GM12878 (cell line): ENCODE data around the gene KMO. TPM values are rescaled to one million over a fixed set of nuclear protein-coding genes. Genes with fewer than 3 reads are reported as not detected.
A peak's percentile ranks its signal among the peaks of the same experiment; 100 is the strongest.

Experiments
- ATAC-seq: fragments of 200-7000 bp; cut with Tn5 transposase; 3 replicates; pipeline ENCODE4 v1.9.1; 2020; ENCODE audit warnings: mild to moderate bottlenecking, moderate library complexity
- BruUV-seq: library from RNA; stranded (reverse); fragments of 400-500 nt; replicated peaks from 2 replicates; lab custom pipeline; 2021; lab: Mats Ljungman, UMichigan
- CTCF ChIA-PET: fragments of 300-600 bp; sonication (Branson Sonifier 250); formaldehyde crosslinking; extraction: SDS; loops from one replicate; lab custom pipeline; 2021; ENCODE audit warnings: inconsistent platforms; lab: Yijun Ruan, JAX
- POLR2A ChIA-PET: fragments of 350-600 bp; formaldehyde crosslinking; extraction: SDS; loops from one replicate; lab custom pipeline; 2021; ENCODE audit warnings: inconsistent platforms; lab: Charles Lee
- RAD21 ChIA-PET: fragments of 300-600 bp; sonication (Branson Sonifier 250); formaldehyde crosslinking; loops from one replicate; lab custom pipeline; 2023; ENCODE audit warnings: antibody characterized with exemption; ENCODE audit not compliant: unreplicated experiment; lab: Charles Lee
- SMC1A ChIA-PET: fragments of 300-600 bp; sonication (Branson Sonifier 250); formaldehyde crosslinking; loops from one replicate; lab custom pipeline; 2023; ENCODE audit not compliant: unreplicated experiment, uncharacterized antibody; lab: Charles Lee
- DNase-seq: peaks from one replicate; pipeline ENCODE4 v3.0.0-alpha.2; 2011; ENCODE audit warnings: low read depth, low spot score
- FAIRE-seq: peaks from 3 replicates; lab custom pipeline; 2011; peaks lifted over from hg19 to GRCh38; lab: Jason Lieb, UNC
- H2AFZ ChIP-seq: 2 replicates; pipeline ENCODE4 v1.6.0; 2011; ENCODE audit warnings: low read depth, low read length, control low read depth; ENCODE audit not compliant: control insufficient read depth
- H3K27ac ChIP-seq: 2 replicates; pipeline ENCODE4 v1.5.1; 2011; ENCODE audit warnings: control low read depth; ENCODE audit not compliant: control insufficient read depth, insufficient read depth
- H3K27me3 ChIP-seq, 2 experiments: replicated peaks in 1 of 2; 2 replicates each; pipeline versions ENCODE4 v1.6.0 to v1.6.1; 2011; ENCODE audit warnings: low read length in 1 of 2; ENCODE audit not compliant: control insufficient read depth in 2 of 2, insufficient read depth in 2 of 2
- H3K36me3 ChIP-seq, 2 experiments: 2 replicates each; pipeline ENCODE4 v1.5.1; 2011; ENCODE audit warnings: low read length in 1 of 2; ENCODE audit not compliant: control insufficient read depth in 2 of 2, insufficient read depth in 2 of 2
- H3K4me1 ChIP-seq: 2 replicates; pipeline ENCODE4 v1.6.1; 2011; ENCODE audit warnings: mild to moderate bottlenecking, low read length, moderate library complexity, mixed read lengths; ENCODE audit not compliant: control insufficient read depth, insufficient read depth
- H3K4me2 ChIP-seq: 2 replicates; pipeline ENCODE4 v1.6.0; 2011; ENCODE audit warnings: control low read depth; ENCODE audit not compliant: control insufficient read depth, insufficient read depth
- H3K4me3 ChIP-seq: fragments of 200-600 bp; sonication (generic); 2 replicates; pipeline ENCODE4 v1.5.1; 2016
- H3K79me2 ChIP-seq: 2 replicates; pipeline ENCODE4 v1.6.0; 2011; ENCODE audit warnings: low read length; ENCODE audit not compliant: control insufficient read depth, insufficient read depth
- H3K9ac ChIP-seq: 2 replicates; pipeline ENCODE4 v1.8.0; 2011; ENCODE audit warnings: low read length, control low read depth, mixed read lengths; ENCODE audit not compliant: control insufficient read depth, insufficient read depth
- H3K9me3 ChIP-seq: replicated peaks from 3 replicates; pipeline ENCODE4 v1.5.1; 2011; ENCODE audit warnings: mild to moderate bottlenecking, low read length; ENCODE audit not compliant: control insufficient read depth, insufficient read depth
- H4K20me1 ChIP-seq: 2 replicates; pipeline ENCODE4 v1.6.0; 2011; ENCODE audit not compliant: control insufficient read depth, insufficient read depth
- BRCA1 ChIP-seq: IDR thresholded peaks from 2 replicates; pipeline ENCODE4 v1.6.1; 2011; ENCODE audit warnings: low read depth, low read length, improper control_type of control experiment
- MEF2A ChIP-seq: IDR thresholded peaks from 2 replicates; pipeline ENCODE4 v1.6.1; 2011; ENCODE audit warnings: low read depth, mild to moderate bottlenecking, low read length, moderate library complexity; ENCODE audit not compliant: insufficient read depth
- NRF1 ChIP-seq: conservative IDR thresholded peaks from 2 replicates; pipeline ENCODE4 v1.6.1; 2011; ENCODE audit warnings: mild to moderate bottlenecking, low read depth, low read length, improper control_type of control experiment
- PML ChIP-seq: IDR thresholded peaks from 2 replicates; pipeline ENCODE4 v1.6.1; 2012; ENCODE audit warnings: low read length, inconsistent platforms
- SREBF1 ChIP-seq: IDR thresholded peaks from 2 replicates; pipeline ENCODE4 v1.6.1; 2012; ENCODE audit warnings: mild to moderate bottlenecking, low read length
- ZBED1 ChIP-seq: IDR thresholded peaks from 2 replicates; pipeline ENCODE4 v1.6.1; 2016; ENCODE audit warnings: borderline replicate concordance
- ZNF207 ChIP-seq: fragments of 450-650 bp; IDR thresholded peaks from 2 replicates; pipeline ENCODE4 v1.6.1; 2014; ENCODE audit warnings: antibody characterized with exemption, mild to moderate bottlenecking, borderline replicate concordance
- ZNF622 ChIP-seq: fragments of 450-650 bp; IDR thresholded peaks from 2 replicates; pipeline ENCODE4 v1.6.1; 2017; ENCODE audit warnings: mild to moderate bottlenecking, inconsistent platforms
- ZSCAN29 ChIP-seq: fragments of 450-650 bp; IDR thresholded peaks from 2 replicates; pipeline ENCODE4 v1.6.1; 2017; ENCODE audit warnings: mild to moderate bottlenecking, moderate library complexity
- WGBS: methylation state at CpG from one replicate; pipeline ENCODE4 v1.1.6; 2016; ENCODE audit warnings: low lambda C conversion rate; ENCODE audit not compliant: insufficient replicate concordance, insufficient coverage; ENCODE audit errors: missing lambda C conversion rate; 5-methylcytosine and 5-hydroxymethylcytosine counted together
- in situ Hi-C: fragments of 300-500 bp; cut with MboI; formaldehyde crosslinking; loops from 9 replicates; pipeline ENCODE4 v1.14.3; 2018; ENCODE audit warnings: mixed read lengths
- intact Hi-C: fragments of 100-400 bp; cut with micrococcal nuclease; formaldehyde crosslinking; loops from one replicate; pipeline ENCODE4 v1.14.2; 2022; ENCODE audit not compliant: unreplicated experiment
- polyA plus RNA-seq, 11 experiments: library from polyadenylated mRNA; depleted of rRNA in 4 of 11; unstranded in 6 of 11; stranded (reverse) in 5 of 11; fragments of >200 nt; fragmentation: Nextera tagmentation in 4 of 11; fragmentation: Illumina TruSeq in 1 of 11; extraction: Ambion mirVana in 4 of 11; extraction: Trizol in 1 of 11; gene quantifications; 1 replicate in 1 of 11; 2 replicates in 10 of 11; pipeline versions ENCODE4 v1.2.1 to v1.2.3, GENCODE V29; 2011 to 2016; ENCODE audit warnings: inconsistent platforms in 2 of 11, missing spikeins in 2 of 11, low read depth in 1 of 11
- total RNA-seq, 4 experiments: library from RNA; depleted of rRNA in 3 of 4; stranded (reverse); fragments of >200 nt in 3 of 4; fragmentation: Illumina TruSeq in 1 of 4; extraction: Trizol in 1 of 4; gene quantifications; 2 replicates each; pipeline versions ENCODE4 v1.2.1 to v1.2.3, GENCODE V29; 2013 to 2021
- TF ChIP-seq, protein P1 (sequence below), 3 experiments: IDR thresholded peaks in 2 of 3; conservative IDR thresholded peaks in 1 of 3; 2 replicates each; pipeline ENCODE4 v1.5.1; 2011; ENCODE audit warnings: low read depth in 3 of 3, low read length in 3 of 3, mild to moderate bottlenecking in 3 of 3, control low read depth in 2 of 3, moderate library complexity in 2 of 3, inconsistent platforms in 1 of 3, mixed read lengths in 1 of 3; ENCODE audit not compliant: control insufficient read depth in 2 of 3, insufficient read depth in 1 of 3; ENCODE audit errors: extremely low read depth in 1 of 3
- TF ChIP-seq, protein P2 (sequence below): IDR thresholded peaks from 2 replicates; pipeline ENCODE4 v1.6.1; 2011; ENCODE audit warnings: borderline replicate concordance, low read depth, mild to moderate bottlenecking, moderate library complexity, low read length; ENCODE audit not compliant: insufficient read depth, poor library complexity, severe bottlenecking
- TF ChIP-seq, protein P3 (sequence below): fragments of 450-650 bp; IDR thresholded peaks from 2 replicates; pipeline ENCODE4 v1.6.1; 2017; ENCODE audit warnings: mild to moderate bottlenecking, low read depth, inconsistent platforms; ENCODE audit not compliant: poor library complexity, severe bottlenecking
- TF ChIP-seq, protein P4 (sequence below): fragments of 450-650 bp; IDR thresholded peaks from 2 replicates; pipeline ENCODE4 v1.6.1; 2016; ENCODE audit warnings: mild to moderate bottlenecking
- TF ChIP-seq, protein P5 (sequence below): IDR thresholded peaks from 2 replicates; pipeline ENCODE4 v1.6.1; 2011; ENCODE audit warnings: low read depth, low read length, improper control_type of control experiment, borderline replicate concordance

The KMO gene
- total and polyA plus RNA-seq, 10 of the 15 experiments (the other 5 are each of a cell fraction or from before 2014, with no cell fraction given), result 0.68 to 5.9 (median 1.5) TPM

DNA sequence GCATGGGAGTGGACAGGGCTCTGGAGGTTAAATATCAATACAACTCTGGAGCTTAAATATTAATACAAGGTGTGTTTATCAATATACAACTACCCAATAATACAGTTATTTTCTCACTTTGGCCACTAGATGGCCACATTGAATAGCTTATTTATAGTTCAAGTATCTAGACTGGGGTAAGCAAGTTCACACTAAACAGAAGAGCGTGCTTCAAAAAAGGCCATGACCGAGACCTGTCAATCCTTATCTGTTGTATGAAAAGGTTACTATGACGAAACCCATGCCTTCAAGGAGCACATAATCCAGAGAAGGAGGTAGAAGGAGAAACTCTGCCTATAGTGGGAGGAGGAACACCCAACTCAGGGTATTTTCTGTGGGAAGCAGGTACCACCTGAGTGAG, 78.9 kb downstream of the KMO start:
- H3K9ac ChIP-seq, result no peak overlapping the region
- 1% methylated on average over 3 of the region's 3 CpGs for WGBS
- peaks cover 5% of the 10 kb centered on the region; the same call in 1 of the 2 replicates for H3K4me1 ChIP-seq
- no peaks in the 10 kb centered on the region for H4K20me1 ChIP-seq
- H3K27me3 ChIP-seq, result no peaks in the 10 kb centered on the region
- no peak overlapping the region for H3K27ac ChIP-seq
- in situ Hi-C loops (loop anchor here (5.0 to 10.0 kb wide), 2 partner anchors 231 to 384 kb away; partner anchors contain the start of gene MAP1LC3C), intact Hi-C loops (loop anchor here (2.0 to 10.0 kb wide), 6 partner anchors 79 to 876 kb away; partner anchors contain the start of genes KMO and MAP1LC3C)
- POLR2A ChIA-PET, result interaction anchor here (0.6 kb wide), 1 partner anchor 220 kb away, joined by 3 read pairs; no protein-coding TSS in a partner anchor
- no peaks in the 10 kb centered on the region for H3K79me2 ChIP-seq
- peak overlapping the region; percentile 81 for H2AFZ ChIP-seq
- RAD21 ChIA-PET, result interaction anchor here (0.7 to 2.5 kb wide), 17 partner anchors 10 to 406 kb away, joined by 3 to 23 read pairs (median 4); partner anchors contain the start of gene KMO
- peak; percentile 96 for ATAC-seq
- H3K4me3 ChIP-seq, result no peak overlapping the region
- H3K36me3 ChIP-seq, result no peaks in the 10 kb centered on the region
- DNase-seq, result no peak
- FAIRE-seq, result peak; percentile 47
- SMC1A ChIA-PET, result interaction anchor here (0.6 to 2.9 kb wide), 27 partner anchors 8 to 405 kb away, joined by 3 to 28 read pairs (median 4); partner anchors contain the start of genes KMO and MAP1LC3C
- H3K4me2 ChIP-seq, result no peak overlapping the region
- CTCF ChIA-PET, result interaction anchor here (0.6 to 4.8 kb wide), 58 partner anchors 8 to 1626 kb away, joined by 3 to 59 read pairs (median 4); partner anchors contain the start of genes MAP1LC3C and WDR64
- H3K9me3 ChIP-seq, result no peaks in the 10 kb centered on the region
- BruUV-seq, result no TSS peak
- TF ChIP-seq, protein P1, sequence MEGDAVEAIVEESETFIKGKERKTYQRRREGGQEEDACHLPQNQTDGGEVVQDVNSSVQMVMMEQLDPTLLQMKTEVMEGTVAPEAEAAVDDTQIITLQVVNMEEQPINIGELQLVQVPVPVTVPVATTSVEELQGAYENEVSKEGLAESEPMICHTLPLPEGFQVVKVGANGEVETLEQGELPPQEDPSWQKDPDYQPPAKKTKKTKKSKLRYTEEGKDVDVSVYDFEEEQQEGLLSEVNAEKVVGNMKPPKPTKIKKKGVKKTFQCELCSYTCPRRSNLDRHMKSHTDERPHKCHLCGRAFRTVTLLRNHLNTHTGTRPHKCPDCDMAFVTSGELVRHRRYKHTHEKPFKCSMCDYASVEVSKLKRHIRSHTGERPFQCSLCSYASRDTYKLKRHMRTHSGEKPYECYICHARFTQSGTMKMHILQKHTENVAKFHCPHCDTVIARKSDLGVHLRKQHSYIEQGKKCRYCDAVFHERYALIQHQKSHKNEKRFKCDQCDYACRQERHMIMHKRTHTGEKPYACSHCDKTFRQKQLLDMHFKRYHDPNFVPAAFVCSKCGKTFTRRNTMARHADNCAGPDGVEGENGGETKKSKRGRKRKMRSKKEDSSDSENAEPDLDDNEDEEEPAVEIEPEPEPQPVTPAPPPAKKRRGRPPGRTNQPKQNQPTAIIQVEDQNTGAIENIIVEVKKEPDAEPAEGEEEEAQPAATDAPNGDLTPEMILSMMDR (IDR thresholded peaks at IDR 0.05 in 2 of 3, conservative IDR thresholded peaks at IDR 0.05 in 1 of 3; ENCODE audit: control insufficient read depth in 2 of 3, extremely low read depth in 1 of 3, insufficient read depth in 1 of 3, low read depth in 3 of 3, low read length in 3 of 3), result peak; percentile 59 to 67 (median 62); a peak in 5 of 6 replicates
- TF ChIP-seq, protein P2, sequence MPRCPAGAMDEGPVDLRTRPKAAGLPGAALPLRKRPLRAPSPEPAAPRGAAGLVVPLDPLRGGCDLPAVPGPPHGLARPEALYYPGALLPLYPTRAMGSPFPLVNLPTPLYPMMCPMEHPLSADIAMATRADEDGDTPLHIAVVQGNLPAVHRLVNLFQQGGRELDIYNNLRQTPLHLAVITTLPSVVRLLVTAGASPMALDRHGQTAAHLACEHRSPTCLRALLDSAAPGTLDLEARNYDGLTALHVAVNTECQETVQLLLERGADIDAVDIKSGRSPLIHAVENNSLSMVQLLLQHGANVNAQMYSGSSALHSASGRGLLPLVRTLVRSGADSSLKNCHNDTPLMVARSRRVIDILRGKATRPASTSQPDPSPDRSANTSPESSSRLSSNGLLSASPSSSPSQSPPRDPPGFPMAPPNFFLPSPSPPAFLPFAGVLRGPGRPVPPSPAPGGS, result no peak
- TF ChIP-seq ZBED1 (no peak), MEF2A (peak; percentile 35; the same call in 1 of the 2 replicates), ZNF207 (no peak), SREBF1 (no peak), ZSCAN29 (no peak), PML (no peak), NRF1 (no peak), BRCA1 (no peak), ZNF622 (no peak)
- TF ChIP-seq, protein P3, sequence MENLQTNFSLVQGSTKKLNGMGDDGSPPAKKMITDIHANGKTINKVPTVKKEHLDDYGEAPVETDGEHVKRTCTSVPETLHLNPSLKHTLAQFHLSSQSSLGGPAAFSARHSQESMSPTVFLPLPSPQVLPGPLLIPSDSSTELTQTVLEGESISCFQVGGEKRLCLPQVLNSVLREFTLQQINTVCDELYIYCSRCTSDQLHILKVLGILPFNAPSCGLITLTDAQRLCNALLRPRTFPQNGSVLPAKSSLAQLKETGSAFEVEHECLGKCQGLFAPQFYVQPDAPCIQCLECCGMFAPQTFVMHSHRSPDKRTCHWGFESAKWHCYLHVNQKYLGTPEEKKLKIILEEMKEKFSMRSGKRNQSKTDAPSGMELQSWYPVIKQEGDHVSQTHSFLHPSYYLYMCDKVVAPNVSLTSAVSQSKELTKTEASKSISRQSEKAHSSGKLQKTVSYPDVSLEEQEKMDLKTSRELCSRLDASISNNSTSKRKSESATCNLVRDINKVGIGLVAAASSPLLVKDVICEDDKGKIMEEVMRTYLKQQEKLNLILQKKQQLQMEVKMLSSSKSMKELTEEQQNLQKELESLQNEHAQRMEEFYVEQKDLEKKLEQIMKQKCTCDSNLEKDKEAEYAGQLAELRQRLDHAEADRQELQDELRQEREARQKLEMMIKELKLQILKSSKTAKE, result peak; percentile 18
- TF ChIP-seq, protein P4, sequence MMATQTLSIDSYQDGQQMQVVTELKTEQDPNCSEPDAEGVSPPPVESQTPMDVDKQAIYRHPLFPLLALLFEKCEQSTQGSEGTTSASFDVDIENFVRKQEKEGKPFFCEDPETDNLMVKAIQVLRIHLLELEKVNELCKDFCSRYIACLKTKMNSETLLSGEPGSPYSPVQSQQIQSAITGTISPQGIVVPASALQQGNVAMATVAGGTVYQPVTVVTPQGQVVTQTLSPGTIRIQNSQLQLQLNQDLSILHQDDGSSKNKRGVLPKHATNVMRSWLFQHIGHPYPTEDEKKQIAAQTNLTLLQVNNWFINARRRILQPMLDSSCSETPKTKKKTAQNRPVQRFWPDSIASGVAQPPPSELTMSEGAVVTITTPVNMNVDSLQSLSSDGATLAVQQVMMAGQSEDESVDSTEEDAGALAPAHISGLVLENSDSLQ, result peak; percentile 72
- TF ChIP-seq, protein P5, sequence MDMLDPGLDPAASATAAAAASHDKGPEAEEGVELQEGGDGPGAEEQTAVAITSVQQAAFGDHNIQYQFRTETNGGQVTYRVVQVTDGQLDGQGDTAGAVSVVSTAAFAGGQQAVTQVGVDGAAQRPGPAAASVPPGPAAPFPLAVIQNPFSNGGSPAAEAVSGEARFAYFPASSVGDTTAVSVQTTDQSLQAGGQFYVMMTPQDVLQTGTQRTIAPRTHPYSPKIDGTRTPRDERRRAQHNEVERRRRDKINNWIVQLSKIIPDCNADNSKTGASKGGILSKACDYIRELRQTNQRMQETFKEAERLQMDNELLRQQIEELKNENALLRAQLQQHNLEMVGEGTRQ, result no peak
